Ishikawa (cell line): Measurements from ENCODE around the gene HDGFL2.

Source experiments
- CEBPB ChIP-seq: IDR thresholded peaks from 2 replicates; pipeline ENCODE4 v1.6.1; 2012
- CREB1 ChIP-seq: IDR thresholded peaks from 2 replicates; pipeline ENCODE4 v1.6.1; 2012; ENCODE audit warnings: low read depth
- EP300 ChIP-seq: IDR thresholded peaks from 2 replicates; pipeline ENCODE4 v1.6.1; 2012; ENCODE audit warnings: borderline replicate concordance
- MAX ChIP-seq: IDR thresholded peaks from 2 replicates; pipeline ENCODE4 v1.6.1; 2012
- REST ChIP-seq: IDR thresholded peaks from 2 replicates; pipeline ENCODE4 v1.6.1; 2012; ENCODE audit warnings: low read depth, mild to moderate bottlenecking
- TAF1 ChIP-seq: IDR thresholded peaks from 2 replicates; pipeline ENCODE4 v1.6.1; 2012; ENCODE audit warnings: low read depth, mild to moderate bottlenecking
- TCF12 ChIP-seq: IDR thresholded peaks from 2 replicates; pipeline ENCODE4 v1.6.1; 2012; ENCODE audit warnings: low read depth
- YY1 ChIP-seq: IDR thresholded peaks from 2 replicates; pipeline ENCODE4 v1.6.1; 2012; ENCODE audit warnings: low read depth

- TF ChIP-seq REST (no peak), EP300 (no peak), TAF1 (no peak), CEBPB (no peak), CREB1 (no peak), YY1 (no peak), TCF12 (no peak), MAX (no peak)
Observed at GRCh38 chr19:4504297-4504701, 32.2 kb downstream of the HDGFL2 start.
